ENCODE data around the gene POU6F2. TPM values are rescaled to one million over a fixed set of nuclear protein-coding genes. Genes with fewer than 3 reads are reported as not detected.
"Not testable (repeated sequence)": the region's sequence is repeated elsewhere in the genome, so short reads cannot be mapped to it uniquely, and the experiment has no call there.

POU6F2 gene
- total RNA-seq, 1 donor from 2014 or later: 2.9 TPM

GRCh38 chr7:39153647-39154046, 175.9 kb downstream of the POU6F2 start:
- DNase-seq (ENCODE audit: low spot score) (no peak), ATAC-seq (no peak)
- intact Hi-C loops (cut with DNase I): no loop called here

- no peak for DNase-seq (ENCODE audit: low spot score)
- ATAC-seq: no peak
- intact Hi-C loops (cut with DNase I): no loop called here
These were observed 177.1 kb downstream of the POU6F2 start for GRCh38 chr7:39154815-39155214.

- no peak for ATAC-seq
- intact Hi-C loops (cut with DNase I): no loop called here
- DNase-seq (ENCODE audit: low spot score): no peak
These were observed 180.7 kb downstream of the POU6F2 start for GRCh38 chr7:39158367-39158766.

GRCh38 chr7:39161903-39162302, 184.2 kb downstream of the POU6F2 start:
- ATAC-seq (no peak), DNase-seq (ENCODE audit: low spot score) (no peak)
- intact Hi-C loops (cut with DNase I): no loop called here

GRCh38 chr7:39164887-39165286, 187.2 kb downstream of the POU6F2 start:
- intact Hi-C loops (cut with DNase I): no loop called here
- DNase-seq (ENCODE audit: low spot score): no peak
- no peak for ATAC-seq

GRCh38 chr7:39168403-39169098, 190.8 kb downstream of the POU6F2 start:
- intact Hi-C loops (cut with DNase I): no loop called here
- peak; percentile 30 for ATAC-seq
- no peak for DNase-seq (ENCODE audit: low spot score)

- DNase-seq (ENCODE audit: low spot score) (no peak), ATAC-seq (no peak)
- intact Hi-C loops (cut with DNase I): no loop called here
These were observed 194.4 kb downstream of the POU6F2 start for GRCh38 chr7:39172137-39172536.

GRCh38 chr7:39181398-39181797, 203.7 kb downstream of the POU6F2 start:
- DNase-seq (ENCODE audit: low spot score): no peak
- intact Hi-C loops (cut with DNase I): loop anchor here (5.0 kb wide), 1 partner anchor 96 kb away; no protein-coding TSS in a partner anchor
- ATAC-seq: no peak

- no peak for DNase-seq (ENCODE audit: low spot score)
- intact Hi-C loops (cut with DNase I): loop anchor here (5.0 kb wide), 1 partner anchor 94 kb away; no protein-coding TSS in a partner anchor
- ATAC-seq: no peak
These were observed 206.1 kb downstream of the POU6F2 start for GRCh38 chr7:39183796-39184195.

- no peak for DNase-seq (ENCODE audit: low spot score)
- ATAC-seq: no peak
- intact Hi-C loops (cut with DNase I): loop anchor here (5.0 kb wide), 1 partner anchor 93 kb away; no protein-coding TSS in a partner anchor
These were observed 206.7 kb downstream of the POU6F2 start for GRCh38 chr7:39184391-39184790.

GRCh38 chr7:39186131-39186530, 208.4 kb downstream of the POU6F2 start:
- ATAC-seq: no peak
- intact Hi-C loops (cut with DNase I): no loop called here
- no peak for DNase-seq (ENCODE audit: low spot score)

- DNase-seq (ENCODE audit: low spot score) (no peak), ATAC-seq (no peak)
- intact Hi-C loops (cut with DNase I): no loop called here
These were observed 209.0 kb downstream of the POU6F2 start for GRCh38 chr7:39186671-39187070.

- DNase-seq (ENCODE audit: low spot score): no peak
- no peak for ATAC-seq
- intact Hi-C loops (cut with DNase I): no loop called here
These were observed 209.4 kb downstream of the POU6F2 start for GRCh38 chr7:39187130-39187529.

- ATAC-seq: no peak
- DNase-seq (ENCODE audit: low spot score): no peak
- intact Hi-C loops (cut with DNase I): no loop called here
These were observed 214.8 kb downstream of the POU6F2 start for GRCh38 chr7:39192476-39192875.

GRCh38 chr7:39194388-39194787, 216.7 kb downstream of the POU6F2 start:
- intact Hi-C loops (cut with DNase I); DNase-seq (ENCODE audit: low spot score); ATAC-seq: not testable (repeated sequence)

GRCh38 chr7:39195967-39196366, 218.3 kb downstream of the POU6F2 start:
- ATAC-seq: no peak
- intact Hi-C loops (cut with DNase I): no loop called here
- DNase-seq (ENCODE audit: low spot score): no peak

- ATAC-seq (no peak), DNase-seq (ENCODE audit: low spot score) (no peak)
- intact Hi-C loops (cut with DNase I): no loop called here
These were observed 220.1 kb downstream of the POU6F2 start for GRCh38 chr7:39197831-39198230.

- intact Hi-C loops (cut with DNase I): no loop called here
- no peak for DNase-seq (ENCODE audit: low spot score)
- no peak for ATAC-seq
These were observed 220.8 kb downstream of the POU6F2 start for GRCh38 chr7:39198556-39198955.

- intact Hi-C loops (cut with DNase I): no loop called here
- ATAC-seq (no peak), DNase-seq (ENCODE audit: low spot score) (no peak)
These were observed 221.3 kb downstream of the POU6F2 start for GRCh38 chr7:39199006-39199405.

- ATAC-seq (no peak), DNase-seq (ENCODE audit: low spot score) (no peak)
- intact Hi-C loops (cut with DNase I): no loop called here
These were observed 222.2 kb downstream of the POU6F2 start for GRCh38 chr7:39199951-39200350.

- DNase-seq (ENCODE audit: low spot score) (no peak), ATAC-seq (no peak)
- intact Hi-C loops (cut with DNase I): no loop called here
These were observed 224.3 kb downstream of the POU6F2 start for GRCh38 chr7:39202041-39202440.
